HG03175 (cell line): ENCODE results near the gene ABL2.
"Not testable (repeated sequence)": the region's sequence is repeated elsewhere in the genome, so short reads cannot be mapped to it uniquely, and the experiment has no call there.

Experiments
- ATAC-seq: cut with Tn5 transposase; IDR thresholded peaks from one replicate; pipeline ENCODE4 v1.9.1; 2021; ENCODE audit warnings: mild to moderate bottlenecking, moderate library complexity; ENCODE audit not compliant: unreplicated experiment

The ABL2 gene

GRCh38 chr1:179170468-179170770 lies 59.1 kb downstream of the ABL2 start:
- ATAC-seq, result not testable (repeated sequence)

- ATAC-seq, result no peak
These were observed 59.6 kb downstream of the ABL2 start for GRCh38 chr1:179169616-179170467.

GRCh38 chr1:179168536-179168935 lies 60.9 kb downstream of the ABL2 start:
- no peak for ATAC-seq

- no peak for ATAC-seq
These were observed 61.5 kb downstream of the ABL2 start for GRCh38 chr1:179167955-179168354.

- ATAC-seq, result no peak
These were observed 62.1 kb downstream of the ABL2 start for GRCh38 chr1:179167418-179167777.

- no peak for ATAC-seq
These were observed 62.6 kb downstream of the ABL2 start for GRCh38 chr1:179166663-179167417.

- no peak for ATAC-seq
These were observed 65.0 kb downstream of the ABL2 start for GRCh38 chr1:179164494-179164893.

- no peak for ATAC-seq
These were observed 72.8 kb downstream of the ABL2 start for GRCh38 chr1:179156708-179157107.

- ATAC-seq, result no peak
These were observed 73.5 kb downstream of the ABL2 start for GRCh38 chr1:179156026-179156425.

GRCh38 chr1:179155615-179156014 lies 73.9 kb downstream of the ABL2 start:
- no peak for ATAC-seq

- no peak for ATAC-seq
These were observed 75.0 kb downstream of the ABL2 start for GRCh38 chr1:179154437-179154836.

GRCh38 chr1:179153217-179153616 lies 76.3 kb downstream of the ABL2 start:
- ATAC-seq, result no peak

- ATAC-seq, result no peak
These were observed 77.4 kb downstream of the ABL2 start for GRCh38 chr1:179151908-179152682.

GRCh38 chr1:179146911-179147310 lies 82.6 kb downstream of the ABL2 start:
- no peak for ATAC-seq

GRCh38 chr1:179146476-179146875 lies 83.0 kb downstream of the ABL2 start:
- ATAC-seq, result no peak

GRCh38 chr1:179145521-179145920 lies 84.0 kb downstream of the ABL2 start:
- ATAC-seq, result no peak

- ATAC-seq, result no peak
These were observed 84.9 kb downstream of the ABL2 start for GRCh38 chr1:179144626-179145025.

GRCh38 chr1:179143322-179143721 lies 86.2 kb downstream of the ABL2 start:
- no peak for ATAC-seq

- ATAC-seq, result no peak
These were observed 86.6 kb downstream of the ABL2 start for GRCh38 chr1:179142889-179143299.

GRCh38 chr1:179141592-179142251 lies 87.8 kb downstream of the ABL2 start:
- no peak for ATAC-seq

- ATAC-seq, result not testable (repeated sequence)
These were observed 90.7 kb downstream of the ABL2 start for GRCh38 chr1:179138755-179139154.
